GM19099 (cell line): ENCODE data around the gene MYDGF.

Experiments
- POLR2A ChIP-seq: IDR thresholded peaks from 3 replicates; pipeline ENCODE4 v1.6.1; 2011; ENCODE audit warnings: low read depth; ENCODE audit not compliant: insufficient read length; ENCODE audit errors: extremely low read depth

Gene MYDGF

GRCh38 chr19:4705413-4706131 is 35.4 kb upstream of the MYDGF start:
- no peak for TF ChIP-seq POLR2A

- no peak for TF ChIP-seq POLR2A
Measured at GRCh38 chr19:4704317-4704673, 34.2 kb upstream of the MYDGF start.

GRCh38 chr19:4703671-4704316 is 33.7 kb upstream of the MYDGF start:
- no peak for TF ChIP-seq POLR2A

GRCh38 chr19:4702764-4703163 is 32.6 kb upstream of the MYDGF start:
- no peak for TF ChIP-seq POLR2A

GRCh38 chr19:4701557-4701956 is 31.4 kb upstream of the MYDGF start:
- TF ChIP-seq POLR2A: no peak

GRCh38 chr19:4700693-4700970 is 30.5 kb upstream of the MYDGF start:
- no peak for TF ChIP-seq POLR2A

GRCh38 chr19:4699826-4700692 is 29.9 kb upstream of the MYDGF start:
- no peak for TF ChIP-seq POLR2A

GRCh38 chr19:4697304-4697703 is 27.2 kb upstream of the MYDGF start:
- no peak for TF ChIP-seq POLR2A

- no peak for TF ChIP-seq POLR2A
Measured at GRCh38 chr19:4695224-4695731, 25.1 kb upstream of the MYDGF start.

- no peak for TF ChIP-seq POLR2A
Measured at GRCh38 chr19:4694211-4694987, 24.3 kb upstream of the MYDGF start.

- no peak for TF ChIP-seq POLR2A
Measured at GRCh38 chr19:4693471-4694121, 23.5 kb upstream of the MYDGF start.

GRCh38 chr19:4693078-4693350 is 22.9 kb upstream of the MYDGF start:
- no peak for TF ChIP-seq POLR2A

GRCh38 chr19:4692251-4693077 is 22.3 kb upstream of the MYDGF start:
- TF ChIP-seq POLR2A: no peak

- TF ChIP-seq POLR2A: no peak
Measured at GRCh38 chr19:4691373-4691772, 21.2 kb upstream of the MYDGF start.

GRCh38 chr19:4690361-4690760 is 20.2 kb upstream of the MYDGF start:
- TF ChIP-seq POLR2A: no peak

- TF ChIP-seq POLR2A: no peak
Measured at GRCh38 chr19:4689403-4689802, 19.3 kb upstream of the MYDGF start.
